Smooth muscle cell (in vitro differentiated cells): Measurements from ENCODE around the gene KLKB1. TPM values are rescaled to one million over a fixed set of nuclear protein-coding genes. Genes with fewer than 3 reads are reported as not detected.

ENCODE experiments used
- DNase-seq: peaks from one replicate; lab custom pipeline; 2025; ENCODE audit not compliant: unreplicated experiment; lab: John Stamatoyannopoulos, UW
- H2AFZ ChIP-seq: fragments of 200-600 bp; sonication (generic); 2 replicates; pipeline ENCODE4 v1.6.0; 2016; ENCODE audit warnings: antibody characterized with exemption, low read depth, mild to moderate bottlenecking
- H3F3A ChIP-seq: fragments of 200-600 bp; sonication (generic); 2 replicates; pipeline ENCODE4 v1.6.0; 2017; ENCODE audit warnings: antibody characterized with exemption, low read depth
- H3K27ac ChIP-seq: fragments of 200-600 bp; sonication (generic); 2 replicates; pipeline ENCODE4 v1.5.1; 2016; ENCODE audit warnings: low read depth, mild to moderate bottlenecking
- H3K27me3 ChIP-seq: fragments of 200-600 bp; sonication (generic); 2 replicates; pipeline ENCODE4 v1.6.1; 2016; ENCODE audit warnings: low read depth, mild to moderate bottlenecking
- H3K36me3 ChIP-seq: fragments of 200-600 bp; sonication (generic); 2 replicates; pipeline ENCODE4 v1.5.1; 2016; ENCODE audit warnings: low read depth
- H3K4me1 ChIP-seq: fragments of 200-600 bp; sonication (generic); 2 replicates; pipeline ENCODE4 v1.5.1; 2016; ENCODE audit warnings: low read depth
- H3K4me2 ChIP-seq: fragments of 200-600 bp; sonication (generic); 2 replicates; pipeline ENCODE4 v1.6.0; 2016; ENCODE audit warnings: mild to moderate bottlenecking
- H3K4me3 ChIP-seq: fragments of 200-600 bp; sonication (generic); 2 replicates; pipeline ENCODE4 v1.5.1; 2016; ENCODE audit warnings: mild to moderate bottlenecking
- H3K79me2 ChIP-seq: fragments of 200-600 bp; sonication (generic); 2 replicates; pipeline ENCODE4 v1.6.0; 2016; ENCODE audit warnings: low read depth, mild to moderate bottlenecking
- H3K9ac ChIP-seq: fragments of 200-600 bp; sonication (generic); 2 replicates; pipeline ENCODE4 v1.6.0; 2016; ENCODE audit warnings: low read depth
- H3K9me3 ChIP-seq: fragments of 200-600 bp; sonication (generic); replicated peaks from 2 replicates; pipeline ENCODE4 v1.5.1; 2016; ENCODE audit warnings: low read depth
- H4K20me1 ChIP-seq: fragments of 200-600 bp; sonication (generic); 2 replicates; pipeline ENCODE4 v1.6.0; 2016; ENCODE audit warnings: low read depth
- CTCF ChIP-seq: fragments of 200-600 bp; sonication (generic); IDR thresholded peaks from 2 replicates; pipeline ENCODE4 v1.5.1; 2017; ENCODE audit warnings: borderline replicate concordance, mild to moderate bottlenecking, antibody characterized with exemption; ENCODE audit not compliant: insufficient read depth, poor library complexity, severe bottlenecking
- WGBS: methylation state at CpG from one replicate; pipeline ENCODE4 v1.1.7; 2016; ENCODE audit warnings: low lambda C conversion rate; 5-methylcytosine and 5-hydroxymethylcytosine counted together
- polyA plus RNA-seq: library from polyadenylated mRNA; unstranded; fragments of >200 nt; fragmentation: Nextera tagmentation; extraction: Ambion mirVana; gene quantifications from 2 replicates; pipeline ENCODE4 v1.2.1, GENCODE V29; 2016
- total RNA-seq: library from RNA; depleted of rRNA; stranded (reverse); fragments of >200 nt; gene quantifications from 2 replicates; pipeline ENCODE4 v1.2.3, GENCODE V29; 2014

Gene KLKB1
- total RNA-seq (not detected in 2 replicates), polyA plus RNA-seq (not detected in 2 replicates)

- Histone ChIP-seq H3F3A (no peaks in the 10 kb centered on the region), H3K9me3 (no peaks in the 10 kb centered on the region), H3K36me3 (no peaks in the 10 kb centered on the region), H3K27me3 (no peaks in the 10 kb centered on the region), H3K79me2 (no peaks in the 10 kb centered on the region), H3K4me3 (no peak within 1 kb of the TSS), H3K4me2 (no peak within 1 kb of the TSS), H2AFZ (no peak within 1 kb of the TSS), H3K4me1 (no peaks in the 10 kb centered on the region), H3K9ac (no peak within 1 kb of the TSS), H4K20me1 (no peaks in the 10 kb centered on the region), H3K27ac (no peak within 1 kb of the TSS)
- TF ChIP-seq CTCF, result no peak
- DNase-seq, result no peak
- 92% methylated on average over 5 of the region's 5 CpGs for WGBS
Observed at GRCh38 chr4:186227221-186227620, at the start of gene KLKB1. Gene KLKB1, plus strand, starts transcription at chr4:186227507. Its CDS starts 689 bp downstream, at chr4:186228196.

GRCh38 chr4:186188107-186188506 lies 39.2 kb upstream of the KLKB1 start:
- Histone ChIP-seq H3K4me1 (peaks cover 11% of the 10 kb centered on the region), H3F3A (peaks cover 11% of the 10 kb centered on the region), H3K79me2 (no peaks in the 10 kb centered on the region), H3K4me3 (no peak overlapping the region), H4K20me1 (no peaks in the 10 kb centered on the region), H3K36me3 (no peaks in the 10 kb centered on the region), H2AFZ (no peak overlapping the region), H3K9ac (no peak overlapping the region), H3K27ac (no peak overlapping the region), H3K4me2 (no peak overlapping the region), H3K9me3 (no peaks in the 10 kb centered on the region), H3K27me3 (no peaks in the 10 kb centered on the region)
- TF ChIP-seq CTCF, result no peak
- DNase-seq, result no peak
- WGBS, result 67% methylated on average over 3 of the region's 3 CpGs

GRCh38 chr4:186189656-186190055 lies 37.7 kb upstream of the KLKB1 start:
- Histone ChIP-seq H3K4me3 (peak overlapping the region; percentile 99), H3K9me3 (no peaks in the 10 kb centered on the region), H3F3A (peaks cover 11% of the 10 kb centered on the region), H3K36me3 (no peaks in the 10 kb centered on the region), H3K79me2 (no peaks in the 10 kb centered on the region), H3K9ac (no peak overlapping the region), H2AFZ (no peak overlapping the region), H3K27me3 (no peaks in the 10 kb centered on the region), H3K27ac (no peak overlapping the region), H3K4me2 (no peak overlapping the region), H3K4me1 (peaks cover 11% of the 10 kb centered on the region), H4K20me1 (no peaks in the 10 kb centered on the region)
- no peak for TF ChIP-seq CTCF
- no peak for DNase-seq
- 71% methylated on average over 4 of the region's 4 CpGs for WGBS

- Histone ChIP-seq H4K20me1 (no peaks in the 10 kb centered on the region), H3K36me3 (no peaks in the 10 kb centered on the region), H3K27ac (peak overlapping the region; percentile 50), H2AFZ (peak overlapping the region; percentile 100), H3K9ac (peak overlapping the region; percentile 62), H3K4me1 (peaks cover 11% of the 10 kb centered on the region), H3K79me2 (no peaks in the 10 kb centered on the region), H3K27me3 (no peaks in the 10 kb centered on the region), H3F3A (peaks cover 11% of the 10 kb centered on the region), H3K9me3 (no peaks in the 10 kb centered on the region), H3K4me3 (peak overlapping the region; percentile 99), H3K4me2 (peak overlapping the region; percentile 95)
- no peak for TF ChIP-seq CTCF
- WGBS, result 2% methylated on average over 32 of the region's 34 CpGs
- peak; percentile 60 for DNase-seq
Observed at GRCh38 chr4:186190581-186191199, 36.6 kb upstream of the KLKB1 start.
